GM06990 (cell line): Measurements from ENCODE around the gene OR52I1.

Experiments used
- DNase-seq: peaks from one replicate; pipeline ENCODE4 v3.0.0-alpha.2; 2011; ENCODE audit not compliant: insufficient read length; ENCODE audit errors: extremely low read depth
- H3K27me3 ChIP-seq: replicated peaks from 2 replicates; pipeline ENCODE4 v1.6.0; 2011; ENCODE audit warnings: low read length; ENCODE audit not compliant: control insufficient read depth, insufficient read depth
- H3K36me3 ChIP-seq: 2 replicates; pipeline ENCODE4 v1.5.1; 2011; ENCODE audit warnings: low read length; ENCODE audit not compliant: control insufficient read depth, insufficient read depth
- H3K4me3 ChIP-seq: replicated peaks from 2 replicates; pipeline ENCODE4 v1.5.1; 2011; ENCODE audit warnings: low read depth, mild to moderate bottlenecking, control low read depth, low read length
- TF ChIP-seq, protein P1 (sequence below): IDR thresholded peaks from 2 replicates; pipeline ENCODE4 v1.5.1; 2011; ENCODE audit warnings: low read length, control low read depth, mild to moderate bottlenecking, inconsistent platforms; ENCODE audit not compliant: insufficient read depth, poor library complexity, severe bottlenecking

The OR52I1 gene

DNA sequence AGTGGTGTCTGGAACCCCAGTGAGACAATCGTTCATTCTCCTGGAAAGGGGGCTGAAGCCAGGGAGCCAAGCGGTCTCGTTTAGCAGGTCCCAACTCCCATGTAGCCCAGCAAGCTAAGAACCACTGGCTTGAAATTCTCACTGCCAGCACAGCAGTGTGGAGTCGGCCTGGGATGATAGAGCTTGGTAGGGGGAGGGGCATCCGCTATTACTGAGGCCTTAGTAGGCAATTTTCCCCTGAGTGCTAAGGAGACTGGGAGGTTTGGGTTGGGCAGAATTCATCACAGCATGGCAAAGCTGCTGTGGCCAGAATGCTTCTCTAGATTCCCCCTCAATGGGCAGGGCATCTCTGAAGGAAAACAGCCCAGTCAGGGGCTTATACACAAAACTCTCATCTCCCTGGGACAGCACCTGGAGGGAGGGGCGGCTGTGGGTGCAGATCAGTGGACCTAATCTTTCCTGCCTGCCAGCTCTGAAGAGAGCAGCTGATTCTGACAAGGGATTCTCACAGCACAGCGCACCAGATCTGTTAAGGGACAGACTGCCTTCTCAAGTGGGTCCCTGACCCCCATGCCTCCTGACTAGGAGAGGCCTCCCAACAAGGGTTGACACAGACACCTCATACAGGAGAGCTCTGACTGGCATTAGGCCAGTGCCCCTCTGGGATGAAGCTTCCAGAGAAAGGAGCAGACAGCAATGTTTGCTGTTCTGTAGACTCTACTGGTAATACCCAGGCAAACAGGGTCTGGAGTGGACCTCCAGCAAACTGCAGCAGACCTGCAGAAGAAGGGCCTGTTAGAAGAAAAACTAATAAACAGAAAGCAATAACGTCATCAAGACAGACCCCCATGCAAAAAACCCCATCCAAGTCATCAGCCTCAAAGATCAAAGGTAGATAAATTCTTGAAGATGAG lies 34.1 kb upstream of the OR52I1 start:
- Histone ChIP-seq H3K4me3 (no peak overlapping the region), H3K36me3 (no peaks in the 10 kb centered on the region), H3K27me3 (no peaks in the 10 kb centered on the region)
- TF ChIP-seq, protein P1, sequence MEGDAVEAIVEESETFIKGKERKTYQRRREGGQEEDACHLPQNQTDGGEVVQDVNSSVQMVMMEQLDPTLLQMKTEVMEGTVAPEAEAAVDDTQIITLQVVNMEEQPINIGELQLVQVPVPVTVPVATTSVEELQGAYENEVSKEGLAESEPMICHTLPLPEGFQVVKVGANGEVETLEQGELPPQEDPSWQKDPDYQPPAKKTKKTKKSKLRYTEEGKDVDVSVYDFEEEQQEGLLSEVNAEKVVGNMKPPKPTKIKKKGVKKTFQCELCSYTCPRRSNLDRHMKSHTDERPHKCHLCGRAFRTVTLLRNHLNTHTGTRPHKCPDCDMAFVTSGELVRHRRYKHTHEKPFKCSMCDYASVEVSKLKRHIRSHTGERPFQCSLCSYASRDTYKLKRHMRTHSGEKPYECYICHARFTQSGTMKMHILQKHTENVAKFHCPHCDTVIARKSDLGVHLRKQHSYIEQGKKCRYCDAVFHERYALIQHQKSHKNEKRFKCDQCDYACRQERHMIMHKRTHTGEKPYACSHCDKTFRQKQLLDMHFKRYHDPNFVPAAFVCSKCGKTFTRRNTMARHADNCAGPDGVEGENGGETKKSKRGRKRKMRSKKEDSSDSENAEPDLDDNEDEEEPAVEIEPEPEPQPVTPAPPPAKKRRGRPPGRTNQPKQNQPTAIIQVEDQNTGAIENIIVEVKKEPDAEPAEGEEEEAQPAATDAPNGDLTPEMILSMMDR: no peak
- no peak for DNase-seq

DNA sequence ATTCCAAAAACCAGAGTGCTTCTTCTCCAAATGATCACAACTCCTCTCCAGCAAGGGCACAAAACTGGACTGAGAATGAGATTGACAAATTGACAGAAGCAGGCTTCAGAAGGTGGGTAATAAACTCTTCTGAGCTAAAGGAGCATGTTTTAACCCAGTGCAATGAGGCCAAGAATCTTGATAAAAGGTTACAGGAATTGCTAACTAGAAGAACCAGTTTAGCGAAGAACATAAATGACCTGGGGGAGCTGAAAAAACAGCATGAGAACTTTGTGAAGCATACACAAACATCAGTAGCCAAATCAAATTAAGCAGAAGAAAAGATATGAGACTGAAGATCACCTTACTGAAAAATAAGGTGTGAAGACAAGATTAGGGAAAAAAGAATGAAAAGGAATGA lies 33.4 kb upstream of the OR52I1 start:
- no peak for DNase-seq
- Histone ChIP-seq H3K27me3 (no peaks in the 10 kb centered on the region), H3K36me3 (no peaks in the 10 kb centered on the region), H3K4me3 (no peak overlapping the region)
- TF ChIP-seq, protein P1: no peak

DNA sequence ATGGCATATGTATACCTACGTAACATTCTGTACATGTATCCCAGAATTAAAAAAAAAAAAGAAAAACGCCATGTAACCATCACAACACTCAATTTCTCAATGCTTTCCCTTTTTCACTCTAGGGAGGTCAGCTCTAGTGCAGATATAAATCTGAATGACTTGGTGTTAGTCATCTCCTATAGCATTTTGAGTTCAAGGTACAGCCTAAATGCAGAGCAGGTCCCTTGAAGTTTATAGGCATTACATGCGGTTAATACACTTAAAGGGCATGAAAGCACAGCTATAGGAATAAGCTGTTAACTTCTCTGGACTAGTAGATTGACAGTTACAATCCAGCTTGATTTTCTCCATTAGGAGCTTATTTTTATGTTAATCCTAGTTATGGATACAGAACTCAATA lies 28.5 kb upstream of the OR52I1 start:
- Histone ChIP-seq H3K4me3 (no peak overlapping the region), H3K36me3 (no peaks in the 10 kb centered on the region), H3K27me3 (no peaks in the 10 kb centered on the region; the same call in none of the 2 replicates)
- TF ChIP-seq, protein P1: no peak
- DNase-seq: no peak

DNA sequence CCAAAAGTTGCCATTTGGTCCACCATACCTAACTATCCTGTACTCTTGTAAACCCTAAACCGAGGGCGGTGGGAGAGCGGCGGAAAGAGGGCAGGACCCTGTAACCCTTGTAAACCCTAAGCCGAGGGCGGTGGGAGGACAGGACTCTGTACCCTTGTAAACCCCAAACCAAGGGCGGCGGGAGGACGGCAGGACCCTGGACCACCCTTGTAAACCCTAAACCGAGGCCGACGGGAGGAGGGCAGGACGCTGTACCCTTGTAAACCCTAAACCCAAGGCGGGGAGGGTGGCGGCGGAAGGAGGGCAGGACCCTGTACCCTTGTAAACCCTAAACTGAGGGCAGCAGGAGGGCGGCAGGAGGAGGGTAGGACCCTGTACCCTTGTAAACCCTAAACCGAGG lies 24.8 kb upstream of the OR52I1 start:
- no peak for DNase-seq
- TF ChIP-seq, protein P1: no peak

DNA sequence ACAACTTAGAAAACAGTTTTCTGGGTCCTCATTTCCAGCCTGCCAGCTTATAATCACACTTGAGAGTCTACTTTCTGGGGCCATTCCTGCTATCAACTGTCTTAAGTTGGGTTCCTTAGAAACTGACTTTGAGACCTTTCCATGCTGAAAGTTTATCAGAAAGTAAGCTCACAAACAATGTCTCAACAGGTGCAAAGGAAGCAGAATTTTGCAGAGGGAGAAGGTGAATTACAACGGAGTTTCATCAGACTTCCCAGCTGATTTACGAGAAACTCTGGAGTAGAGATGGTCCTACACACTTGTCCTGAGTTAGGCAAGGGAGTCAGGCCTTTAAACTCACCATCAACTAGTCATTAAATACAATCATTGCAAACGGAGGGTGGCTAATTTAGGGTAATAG lies 17.0 kb upstream of the OR52I1 start:
- Histone ChIP-seq H3K36me3 (no peaks in the 10 kb centered on the region), H3K27me3 (no peaks in the 10 kb centered on the region; the same call in 1 of the 2 replicates)

More for the DNA sequence above, 24.8 kb upstream of the OR52I1 start:
- Histone ChIP-seq H3K36me3 (no peaks in the 10 kb centered on the region), H3K4me3 (no peak overlapping the region), H3K27me3 (no peaks in the 10 kb centered on the region; the same call in none of the 2 replicates)

More for the DNA sequence above, 17.0 kb upstream of the OR52I1 start:
- H3K4me3 ChIP-seq: no peak overlapping the region
- no peak for DNase-seq
- TF ChIP-seq, protein P1: no peak
